ENCODE measurements around the gene ZKSCAN2.

ZKSCAN2 gene

DNA sequence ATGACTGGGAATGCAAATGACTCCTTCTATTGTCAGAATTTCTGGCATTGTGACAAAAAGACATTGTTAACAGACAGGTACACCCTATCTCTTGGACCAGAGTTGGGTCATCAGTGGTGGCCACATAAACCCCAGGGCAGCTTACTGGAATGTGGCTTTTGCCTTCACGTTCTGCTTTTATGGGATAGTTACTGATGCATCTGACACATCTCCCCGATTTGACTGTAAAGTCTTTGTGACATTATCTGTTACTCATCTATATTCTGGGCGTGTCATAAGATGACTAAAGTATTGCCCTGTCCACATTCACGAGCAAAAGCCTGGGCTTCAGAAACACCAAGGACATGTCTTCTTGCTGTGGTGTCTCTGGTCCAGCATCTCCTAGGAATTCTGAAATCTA is 59.6 kb downstream of the ZKSCAN2 start (continued):
- TF ChIP-seq, protein P1, sequence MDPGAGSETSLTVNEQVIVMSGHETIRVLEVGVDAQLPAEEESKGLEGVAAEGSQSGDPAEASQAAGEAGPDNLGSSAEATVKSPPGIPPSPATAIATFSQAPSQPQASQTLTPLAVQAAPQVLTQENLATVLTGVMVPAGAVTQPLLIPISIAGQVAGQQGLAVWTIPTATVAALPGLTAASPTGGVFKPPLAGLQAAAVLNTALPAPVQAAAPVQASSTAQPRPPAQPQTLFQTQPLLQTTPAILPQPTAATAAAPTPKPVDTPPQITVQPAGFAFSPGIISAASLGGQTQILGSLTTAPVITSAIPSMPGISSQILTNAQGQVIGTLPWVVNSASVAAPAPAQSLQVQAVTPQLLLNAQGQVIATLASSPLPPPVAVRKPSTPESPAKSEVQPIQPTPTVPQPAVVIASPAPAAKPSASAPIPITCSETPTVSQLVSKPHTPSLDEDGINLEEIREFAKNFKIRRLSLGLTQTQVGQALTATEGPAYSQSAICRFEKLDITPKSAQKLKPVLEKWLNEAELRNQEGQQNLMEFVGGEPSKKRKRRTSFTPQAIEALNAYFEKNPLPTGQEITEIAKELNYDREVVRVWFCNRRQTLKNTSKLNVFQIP (CRISPR knock-in tag; IDR thresholded peaks at IDR 0.05; ENCODE audit: borderline replicate concordance, low read depth), result no peak

DNA sequence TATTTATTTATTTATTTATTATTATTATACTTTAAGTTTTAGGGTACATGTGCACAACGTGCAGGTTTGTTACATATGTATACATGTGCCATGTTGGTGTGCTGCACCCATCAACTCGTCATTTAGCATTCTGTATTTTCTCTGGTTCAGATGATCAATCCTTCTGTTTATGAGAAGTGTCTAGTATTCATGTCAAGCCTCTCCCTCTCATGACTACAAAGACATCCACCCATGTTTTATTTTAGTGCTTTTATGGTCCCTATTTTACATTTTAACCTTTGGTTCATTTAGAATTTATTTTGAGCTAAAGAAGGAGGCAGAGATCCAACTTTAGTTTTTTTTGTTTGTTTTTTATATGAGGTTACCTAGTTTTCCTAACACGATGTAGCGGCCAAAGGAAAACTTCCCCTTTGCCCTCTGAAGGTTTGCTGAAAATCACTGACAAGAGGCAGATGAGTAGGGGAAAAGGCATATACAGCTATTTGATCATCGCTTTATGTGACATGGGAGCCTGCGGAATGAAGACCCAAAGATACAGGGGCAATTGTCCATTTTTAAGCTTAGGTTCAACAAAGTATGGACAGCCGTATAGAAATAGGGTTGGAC is 63.3 kb downstream of the ZKSCAN2 start:
- ATAC-seq, result no peak
- TF ChIP-seq ZFP3 (CRISPR knock-in tag; IDR thresholded peaks at IDR 0.05), result no peak

DNA sequence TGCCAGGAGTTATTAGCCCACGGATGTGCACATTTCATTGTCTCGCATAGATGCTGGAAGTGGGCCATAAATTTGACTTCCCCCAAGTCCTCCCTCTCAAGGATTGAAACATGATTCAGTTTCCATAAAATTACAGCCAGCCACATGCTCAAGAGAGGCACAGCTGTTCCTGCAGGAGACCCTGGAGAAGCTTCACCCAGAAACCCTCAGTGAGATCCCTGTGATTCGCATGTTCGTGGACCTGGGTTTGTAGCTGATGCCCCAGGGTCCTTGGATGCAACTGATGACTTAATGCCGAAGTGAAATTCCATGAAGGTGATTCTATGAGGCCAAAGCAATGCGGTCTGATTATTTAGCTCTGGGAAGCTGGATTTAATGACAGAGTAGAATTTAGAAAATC is 65.5 kb downstream of the ZKSCAN2 start:
- ATAC-seq, result no peak
- TF ChIP-seq, protein P2, sequence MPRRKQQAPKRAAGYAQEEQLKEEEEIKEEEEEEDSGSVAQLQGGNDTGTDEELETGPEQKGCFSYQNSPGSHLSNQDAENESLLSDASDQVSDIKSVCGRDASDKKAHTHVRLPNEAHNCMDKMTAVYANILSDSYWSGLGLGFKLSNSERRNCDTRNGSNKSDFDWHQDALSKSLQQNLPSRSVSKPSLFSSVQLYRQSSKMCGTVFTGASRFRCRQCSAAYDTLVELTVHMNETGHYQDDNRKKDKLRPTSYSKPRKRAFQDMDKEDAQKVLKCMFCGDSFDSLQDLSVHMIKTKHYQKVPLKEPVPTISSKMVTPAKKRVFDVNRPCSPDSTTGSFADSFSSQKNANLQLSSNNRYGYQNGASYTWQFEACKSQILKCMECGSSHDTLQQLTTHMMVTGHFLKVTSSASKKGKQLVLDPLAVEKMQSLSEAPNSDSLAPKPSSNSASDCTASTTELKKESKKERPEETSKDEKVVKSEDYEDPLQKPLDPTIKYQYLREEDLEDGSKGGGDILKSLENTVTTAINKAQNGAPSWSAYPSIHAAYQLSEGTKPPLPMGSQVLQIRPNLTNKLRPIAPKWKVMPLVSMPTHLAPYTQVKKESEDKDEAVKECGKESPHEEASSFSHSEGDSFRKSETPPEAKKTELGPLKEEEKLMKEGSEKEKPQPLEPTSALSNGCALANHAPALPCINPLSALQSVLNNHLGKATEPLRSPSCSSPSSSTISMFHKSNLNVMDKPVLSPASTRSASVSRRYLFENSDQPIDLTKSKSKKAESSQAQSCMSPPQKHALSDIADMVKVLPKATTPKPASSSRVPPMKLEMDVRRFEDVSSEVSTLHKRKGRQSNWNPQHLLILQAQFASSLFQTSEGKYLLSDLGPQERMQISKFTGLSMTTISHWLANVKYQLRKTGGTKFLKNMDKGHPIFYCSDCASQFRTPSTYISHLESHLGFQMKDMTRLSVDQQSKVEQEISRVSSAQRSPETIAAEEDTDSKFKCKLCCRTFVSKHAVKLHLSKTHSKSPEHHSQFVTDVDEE (CRISPR knock-in tag; IDR thresholded peaks at IDR 0.05), result no peak
- TF ChIP-seq ZNF565 (CRISPR knock-in tag; conservative IDR thresholded peaks at IDR 0.05; ENCODE audit: low read depth) (no peak), CSDC2 (CRISPR knock-in tag; IDR thresholded peaks at IDR 0.05) (no peak), TCF4 (CRISPR knock-in tag; IDR thresholded peaks at IDR 0.05; ENCODE audit: borderline replicate concordance) (no peak), TOX (CRISPR knock-in tag; IDR thresholded peaks at IDR 0.05; ENCODE audit: borderline replicate concordance) (no peak)
- TF ChIP-seq, protein P1 (CRISPR knock-in tag; IDR thresholded peaks at IDR 0.05; ENCODE audit: borderline replicate concordance, low read depth), result no peak

DNA sequence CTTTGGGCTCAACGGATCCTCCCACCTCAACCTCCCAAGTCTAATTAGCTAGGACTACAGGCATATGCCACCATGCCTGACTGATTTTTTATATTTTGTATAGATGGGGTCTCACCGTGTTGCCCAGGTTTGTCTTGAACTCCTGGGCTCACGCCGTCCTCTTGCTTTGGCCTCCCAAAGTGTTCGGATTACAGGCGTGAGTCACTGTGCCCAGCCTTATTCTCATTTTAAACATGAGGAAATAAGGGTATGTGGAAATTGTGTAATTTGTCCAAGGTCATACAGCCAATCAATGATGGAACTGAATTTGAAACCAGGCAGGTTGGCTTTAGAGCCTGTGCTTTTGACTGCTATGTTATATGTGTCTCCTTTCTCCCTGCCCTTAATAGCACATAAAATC is 68.3 kb downstream of the ZKSCAN2 start:
- TF ChIP-seq ZNF8 (CRISPR knock-in tag; IDR thresholded peaks at IDR 0.05) (no peak), RARB (CRISPR knock-in tag; IDR thresholded peaks at IDR 0.05) (no peak), ZC3H10 (CRISPR knock-in tag; IDR thresholded peaks at IDR 0.05) (no peak), ZFP30 (CRISPR knock-in tag; IDR thresholded peaks at IDR 0.05) (no peak), TOX (CRISPR knock-in tag; IDR thresholded peaks at IDR 0.05; ENCODE audit: borderline replicate concordance) (no peak), SNAI2 (CRISPR knock-in tag; IDR thresholded peaks at IDR 0.05) (no peak), ISL1 (CRISPR knock-in tag; IDR thresholded peaks at IDR 0.05) (no peak), TCF4 (CRISPR knock-in tag; IDR thresholded peaks at IDR 0.05; ENCODE audit: borderline replicate concordance) (no peak), ZNF565 (CRISPR knock-in tag; conservative IDR thresholded peaks at IDR 0.05; ENCODE audit: low read depth) (no peak), ESRRG (CRISPR knock-in tag; IDR thresholded peaks at IDR 0.05) (no peak)
- TF ChIP-seq, protein P1 (CRISPR knock-in tag; IDR thresholded peaks at IDR 0.05; ENCODE audit: borderline replicate concordance, low read depth), result no peak
- TF ChIP-seq, protein P2 (CRISPR knock-in tag; IDR thresholded peaks at IDR 0.05), result no peak
- no peak for ATAC-seq

DNA sequence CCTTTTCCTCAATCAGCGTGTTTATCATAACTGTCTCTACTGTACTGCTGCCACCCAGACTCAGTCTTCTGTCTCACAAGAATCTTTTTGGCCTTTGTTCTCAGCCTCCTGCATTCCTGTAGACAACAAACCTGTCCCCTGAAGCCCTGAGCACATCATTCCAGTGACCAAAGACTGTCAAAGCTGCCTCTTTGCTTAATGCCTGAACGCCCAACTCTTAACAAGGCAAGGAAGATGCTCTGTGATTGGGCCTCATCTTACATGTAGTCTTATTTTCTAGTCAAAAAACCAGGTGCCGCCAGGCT is 70.2 kb downstream of the ZKSCAN2 start:
- no peak for ATAC-seq
- TF ChIP-seq, protein P2 (CRISPR knock-in tag; IDR thresholded peaks at IDR 0.05), result no peak
- TF ChIP-seq, protein P3, sequence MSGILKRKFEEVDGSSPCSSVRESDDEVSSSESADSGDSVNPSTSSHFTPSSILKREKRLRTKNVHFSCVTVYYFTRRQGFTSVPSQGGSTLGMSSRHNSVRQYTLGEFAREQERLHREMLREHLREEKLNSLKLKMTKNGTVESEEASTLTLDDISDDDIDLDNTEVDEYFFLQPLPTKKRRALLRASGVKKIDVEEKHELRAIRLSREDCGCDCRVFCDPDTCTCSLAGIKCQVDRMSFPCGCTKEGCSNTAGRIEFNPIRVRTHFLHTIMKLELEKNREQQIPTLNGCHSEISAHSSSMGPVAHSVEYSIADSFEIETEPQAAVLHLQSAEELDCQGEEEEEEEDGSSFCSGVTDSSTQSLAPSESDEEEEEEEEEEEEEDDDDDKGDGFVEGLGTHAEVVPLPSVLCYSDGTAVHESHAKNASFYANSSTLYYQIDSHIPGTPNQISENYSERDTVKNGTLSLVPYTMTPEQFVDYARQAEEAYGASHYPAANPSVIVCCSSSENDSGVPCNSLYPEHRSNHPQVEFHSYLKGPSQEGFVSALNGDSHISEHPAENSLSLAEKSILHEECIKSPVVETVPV (CRISPR knock-in tag; IDR thresholded peaks at IDR 0.05), result no peak
- no peak for TF ChIP-seq ZC3H10 (CRISPR knock-in tag; IDR thresholded peaks at IDR 0.05)
- no peak for TF ChIP-seq ZFP30 (CRISPR knock-in tag; IDR thresholded peaks at IDR 0.05)
- TF ChIP-seq ESRRG (CRISPR knock-in tag; IDR thresholded peaks at IDR 0.05), result no peak
- no peak for TF ChIP-seq GLIS3 (CRISPR knock-in tag; IDR thresholded peaks at IDR 0.05)
- no peak for TF ChIP-seq ZNF8 (CRISPR knock-in tag; IDR thresholded peaks at IDR 0.05)
- no peak for TF ChIP-seq PPARA (CRISPR knock-in tag; IDR thresholded peaks at IDR 0.05; ENCODE audit: borderline replicate concordance)

All from SK-N-SH treated with all-trans-retinoic acid at 6 μM for 48 hours (cell line).